Tibial artery (tissue), 4 donors: ENCODE data around the gene PDE1C.

Source experiments
- DNase-seq, 2 donors: peaks; one replicate each; pipeline ENCODE4 v3.0.0-alpha.2; 2019
- H3K27ac ChIP-seq, 2 donors: fragments of 200-600 bp; sonication (generic) in 1 of 2; 1 replicate in 1 of 2; 2 replicates in 1 of 2; pipeline ENCODE4 v1.5.1; 2018 to 2019; ENCODE audit warnings: mild to moderate bottlenecking in 1 of 2
- H3K27me3 ChIP-seq, 2 donors: fragments of 200-600 bp; sonication (generic) in 1 of 2; one replicate each; pipeline versions ENCODE4 v1.5.1 to v1.6.0; 2016 to 2019
- H3K36me3 ChIP-seq, 3 donors: fragments of 200-600 bp; sonication (generic) in 2 of 3; one replicate each; pipeline ENCODE4 v1.5.1; 2016 to 2019; ENCODE audit warnings: mild to moderate bottlenecking in 2 of 3
- H3K4me1 ChIP-seq, 4 donors: fragments of 200-600 bp; sonication (generic) in 2 of 4; 1 replicate in 3 of 4; 2 replicates in 1 of 4; pipeline ENCODE4 v1.5.1; 2016 to 2019
- H3K4me3 ChIP-seq, 2 donors: fragments of 200-600 bp; sonication (generic) in 1 of 2; 1 replicate in 1 of 2; 2 replicates in 1 of 2; pipeline ENCODE4 v1.5.1; 2018 to 2019; ENCODE audit warnings: mild to moderate bottlenecking in 2 of 2
- H3K9me3 ChIP-seq, 3 donors: fragments of 200-600 bp; sonication (generic) in 1 of 3; one replicate each; pipeline ENCODE4 v1.5.1; 2016 to 2019
- intact Hi-C: fragments of 100-400 bp; cut with DNase I; formaldehyde crosslinking; loops from one replicate; pipeline ENCODE4 v1.15.0; 2023; ENCODE audit warnings: low total_unique reads
- TF ChIP-seq, protein P1 (sequence below), 2 experiments: fragments of 200-600 bp in 1 of 2; fragments of 450-650 bp in 1 of 2; IDR thresholded peaks; one replicate each; pipeline ENCODE4 v1.5.1; 2017 to 2019; ENCODE audit warnings: antibody characterized with exemption in 2 of 2, mild to moderate bottlenecking in 1 of 2, moderate library complexity in 1 of 2

Gene PDE1C

DNA sequence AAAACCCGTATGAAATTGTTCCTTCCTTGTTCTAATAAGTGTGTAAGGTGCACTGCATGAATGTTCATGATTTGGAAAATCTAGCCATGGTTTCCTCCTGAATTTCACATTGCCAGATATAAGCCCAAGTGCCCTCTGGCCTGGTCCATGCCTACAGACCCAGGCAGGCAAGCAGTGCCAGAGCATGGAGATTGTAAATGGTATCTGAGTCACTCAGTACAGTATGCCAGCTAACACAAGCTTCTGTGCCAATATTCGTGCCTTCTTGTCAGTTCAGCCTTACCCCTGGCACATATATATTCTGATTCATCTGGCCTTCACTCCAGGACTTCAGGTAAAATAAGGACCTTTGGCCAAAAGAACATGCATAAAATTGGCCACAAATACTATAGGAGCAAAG lies 38.4 kb upstream of the PDE1C start:
- intact Hi-C loops = no loop called here
- no peaks in the 10 kb centered on the region for H3K27me3 ChIP-seq
- peaks cover 0 to 5% (median 0%) of the 10 kb centered on the region in 4 donors for H3K4me1 ChIP-seq
- TF ChIP-seq, protein P1, sequence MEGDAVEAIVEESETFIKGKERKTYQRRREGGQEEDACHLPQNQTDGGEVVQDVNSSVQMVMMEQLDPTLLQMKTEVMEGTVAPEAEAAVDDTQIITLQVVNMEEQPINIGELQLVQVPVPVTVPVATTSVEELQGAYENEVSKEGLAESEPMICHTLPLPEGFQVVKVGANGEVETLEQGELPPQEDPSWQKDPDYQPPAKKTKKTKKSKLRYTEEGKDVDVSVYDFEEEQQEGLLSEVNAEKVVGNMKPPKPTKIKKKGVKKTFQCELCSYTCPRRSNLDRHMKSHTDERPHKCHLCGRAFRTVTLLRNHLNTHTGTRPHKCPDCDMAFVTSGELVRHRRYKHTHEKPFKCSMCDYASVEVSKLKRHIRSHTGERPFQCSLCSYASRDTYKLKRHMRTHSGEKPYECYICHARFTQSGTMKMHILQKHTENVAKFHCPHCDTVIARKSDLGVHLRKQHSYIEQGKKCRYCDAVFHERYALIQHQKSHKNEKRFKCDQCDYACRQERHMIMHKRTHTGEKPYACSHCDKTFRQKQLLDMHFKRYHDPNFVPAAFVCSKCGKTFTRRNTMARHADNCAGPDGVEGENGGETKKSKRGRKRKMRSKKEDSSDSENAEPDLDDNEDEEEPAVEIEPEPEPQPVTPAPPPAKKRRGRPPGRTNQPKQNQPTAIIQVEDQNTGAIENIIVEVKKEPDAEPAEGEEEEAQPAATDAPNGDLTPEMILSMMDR (IDR thresholded peaks at IDR 0.05) = no peak
- H3K4me3 ChIP-seq = no peak overlapping the region
- peaks cover 0 to 19% (median 11%) of the 10 kb centered on the region in 3 donors for H3K9me3 ChIP-seq
- no peak overlapping the region for H3K27ac ChIP-seq
- no peak for DNase-seq
- H3K36me3 ChIP-seq = no peaks in the 10 kb centered on the region

DNA sequence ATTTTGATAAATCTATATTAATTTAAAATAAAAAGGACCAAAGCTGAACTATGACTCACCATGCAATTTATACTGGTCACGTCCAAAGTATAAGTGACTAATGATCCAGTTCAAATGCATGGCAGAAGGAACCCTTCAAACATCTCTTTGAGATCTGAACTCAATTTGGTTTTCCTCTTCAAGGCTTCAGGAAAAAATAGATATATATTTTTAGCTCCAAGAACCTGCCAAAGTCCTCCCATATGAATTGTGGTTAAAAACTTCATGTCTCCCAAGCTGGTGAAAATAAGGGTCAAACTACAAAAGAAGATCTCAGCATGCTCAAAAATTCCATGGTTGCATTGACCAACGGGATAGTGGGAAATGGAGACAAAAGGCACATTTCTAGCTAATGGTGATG lies 34.6 kb upstream of the PDE1C start:
- Histone ChIP-seq H3K4me3 (no peak overlapping the region), H3K4me1 (peaks cover 0 to 5% (median 0%) of the 10 kb centered on the region in 4 donors), H3K27ac (no peak overlapping the region), H3K27me3 (no peaks in the 10 kb centered on the region), H3K36me3 (no peaks in the 10 kb centered on the region), H3K9me3 (no peaks in the 10 kb centered on the region)
- no peak for DNase-seq
- TF ChIP-seq, protein P1 (IDR thresholded peaks at IDR 0.05) = no peak
- intact Hi-C loops = no loop called here

DNA sequence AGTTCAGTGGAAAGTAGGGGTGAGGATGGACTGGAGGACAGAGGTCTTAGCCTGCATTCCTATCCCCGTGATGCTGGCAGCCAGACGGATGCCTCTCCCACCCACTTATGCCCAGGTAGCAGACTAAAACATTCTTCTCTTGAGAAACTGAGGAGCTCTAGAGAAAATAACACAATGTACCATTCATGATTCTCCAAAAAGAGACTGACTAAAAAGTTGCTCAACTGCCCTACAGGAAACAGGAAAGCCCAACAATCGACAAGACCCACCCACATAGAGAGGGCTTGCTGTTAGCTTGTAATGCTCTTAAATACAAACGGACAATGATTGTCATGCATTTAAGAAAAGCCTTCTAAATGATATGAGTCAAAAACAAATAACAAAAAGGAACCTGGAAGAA lies 33.2 kb upstream of the PDE1C start:
- Histone ChIP-seq H3K27me3 (no peaks in the 10 kb centered on the region), H3K36me3 (no peaks in the 10 kb centered on the region), H3K4me3 (no peak overlapping the region), H3K9me3 (no peaks in the 10 kb centered on the region), H3K4me1 (no peaks in the 10 kb centered on the region), H3K27ac (no peak overlapping the region)
- no peak for DNase-seq
- intact Hi-C loops = no loop called here
- TF ChIP-seq, protein P1 (IDR thresholded peaks at IDR 0.05) = no peak

- no peaks in the 10 kb centered on the region for H3K4me1 ChIP-seq
- no peaks in the 10 kb centered on the region for H3K27me3 ChIP-seq
- no peaks in the 10 kb centered on the region for H3K36me3 ChIP-seq
- DNase-seq = no peak
- no peak overlapping the region for H3K27ac ChIP-seq
- TF ChIP-seq, protein P1 (IDR thresholded peaks at IDR 0.05) = no peak
- H3K9me3 ChIP-seq = no peaks in the 10 kb centered on the region
- intact Hi-C loops = no loop called here
- no peak overlapping the region for H3K4me3 ChIP-seq
Measured at GRCh38 chr7:32102432-32102873, 32.2 kb upstream of the PDE1C start.

- Histone ChIP-seq H3K4me1 (no peaks in the 10 kb centered on the region), H3K4me3 (no peak overlapping the region), H3K9me3 (no peaks in the 10 kb centered on the region), H3K36me3 (no peaks in the 10 kb centered on the region), H3K27me3 (no peaks in the 10 kb centered on the region), H3K27ac (no peak overlapping the region)
- TF ChIP-seq, protein P1 (IDR thresholded peaks at IDR 0.05) = no peak
- DNase-seq = no peak
- intact Hi-C loops = no loop called here
Measured at GRCh38 chr7:32100407-32100907, 30.2 kb upstream of the PDE1C start.

- Histone ChIP-seq H3K27ac (peak overlapping the region; percentile 36 to 52), H3K4me3 (no peak overlapping the region), H3K9me3 (no peaks in the 10 kb centered on the region), H3K36me3 (no peaks in the 10 kb centered on the region), H3K27me3 (no peaks in the 10 kb centered on the region), H3K4me1 (peaks cover 0 to 30% (median 20%) of the 10 kb centered on the region in 4 donors)
- intact Hi-C loops = no loop called here
- DNase-seq = no peak
- TF ChIP-seq, protein P1 (IDR thresholded peaks at IDR 0.05) = no peak
Measured at GRCh38 chr7:32094516-32094915, 24.3 kb upstream of the PDE1C start.
